MCF 10A (cell line): ENCODE results near the gene TMIGD2. TPM values are rescaled to one million over a fixed set of nuclear protein-coding genes. Genes with fewer than 3 reads are reported as not detected.
"Not testable (repeated sequence)": the region's sequence is repeated elsewhere in the genome, so short reads cannot be mapped to it uniquely, and the experiment has no call there.

ENCODE experiments used
- BruUV-seq: library from RNA; stranded (reverse); fragments of 400-500 nt; replicated peaks from 2 replicates; lab custom pipeline; 2021; lab: Mats Ljungman, UMichigan
- CTCF ChIA-PET: fragments of 300-600 bp; sonication (Branson Sonifier 250); formaldehyde crosslinking; extraction: SDS; loops from one replicate; lab custom pipeline; 2021; ENCODE audit warnings: antibody characterized with exemption, inconsistent platforms; lab: Yijun Ruan, JAX
- POLR2A ChIA-PET: fragments of 300-600, 350-650 bp; sonication (Branson Sonifier 250); formaldehyde crosslinking; extraction: SDS; loops from one replicate; lab custom pipeline; 2020; ENCODE audit warnings: antibody characterized with exemption, inconsistent platforms; lab: Yijun Ruan, JAX
- DNase-seq: peaks from one replicate; pipeline ENCODE4 v3.0.0-alpha.2; 2018; ENCODE audit not compliant: unreplicated experiment
- H3K27ac Mint-ChIP-seq: one replicate; pipeline ENCODE4 v1.8.0; 2022; ENCODE audit warnings: mild to moderate bottlenecking, low read depth, mixed read lengths; ENCODE audit not compliant: unreplicated experiment
- H3K27me3 Mint-ChIP-seq: one replicate; pipeline ENCODE4 v1.8.0; 2022; ENCODE audit warnings: mixed read lengths; ENCODE audit not compliant: insufficient read depth, unreplicated experiment
- H3K36me3 Mint-ChIP-seq: one replicate; pipeline ENCODE4 v1.8.0; 2022; ENCODE audit warnings: mild to moderate bottlenecking, moderate library complexity, mixed read lengths; ENCODE audit not compliant: insufficient read depth, unreplicated experiment
- H3K4me1 Mint-ChIP-seq: one replicate; pipeline ENCODE4 v1.8.0; 2022; ENCODE audit warnings: mixed read lengths; ENCODE audit not compliant: insufficient read depth, unreplicated experiment
- H3K4me3 Mint-ChIP-seq: one replicate; pipeline ENCODE4 v1.8.0; 2022; ENCODE audit warnings: mild to moderate bottlenecking, moderate library complexity, mixed read lengths; ENCODE audit not compliant: unreplicated experiment
- H3K9me3 Mint-ChIP-seq: one replicate; pipeline ENCODE4 v1.8.0; 2022; ENCODE audit warnings: mixed read lengths; ENCODE audit not compliant: unreplicated experiment
- intact Hi-C: fragments of 100-400 bp; cut with micrococcal nuclease; formaldehyde crosslinking; loops from 2 replicates; pipeline ENCODE4 v1.14.1; 2022
- total RNA-seq: library from RNA; stranded (reverse); gene quantifications from 2 replicates; pipeline ENCODE4 v1.2.3, GENCODE V29; 2022
- TF ChIP-seq, protein P1 (sequence below): fragments of 200-600 bp; IDR thresholded peaks from one replicate; pipeline ENCODE4 v1.8.0; 2022; ENCODE audit warnings: antibody characterized with exemption, mild to moderate bottlenecking; ENCODE audit not compliant: unreplicated experiment

TMIGD2 gene
- total RNA-seq, 1 experiment from 2014 or later: not detected

DNA sequence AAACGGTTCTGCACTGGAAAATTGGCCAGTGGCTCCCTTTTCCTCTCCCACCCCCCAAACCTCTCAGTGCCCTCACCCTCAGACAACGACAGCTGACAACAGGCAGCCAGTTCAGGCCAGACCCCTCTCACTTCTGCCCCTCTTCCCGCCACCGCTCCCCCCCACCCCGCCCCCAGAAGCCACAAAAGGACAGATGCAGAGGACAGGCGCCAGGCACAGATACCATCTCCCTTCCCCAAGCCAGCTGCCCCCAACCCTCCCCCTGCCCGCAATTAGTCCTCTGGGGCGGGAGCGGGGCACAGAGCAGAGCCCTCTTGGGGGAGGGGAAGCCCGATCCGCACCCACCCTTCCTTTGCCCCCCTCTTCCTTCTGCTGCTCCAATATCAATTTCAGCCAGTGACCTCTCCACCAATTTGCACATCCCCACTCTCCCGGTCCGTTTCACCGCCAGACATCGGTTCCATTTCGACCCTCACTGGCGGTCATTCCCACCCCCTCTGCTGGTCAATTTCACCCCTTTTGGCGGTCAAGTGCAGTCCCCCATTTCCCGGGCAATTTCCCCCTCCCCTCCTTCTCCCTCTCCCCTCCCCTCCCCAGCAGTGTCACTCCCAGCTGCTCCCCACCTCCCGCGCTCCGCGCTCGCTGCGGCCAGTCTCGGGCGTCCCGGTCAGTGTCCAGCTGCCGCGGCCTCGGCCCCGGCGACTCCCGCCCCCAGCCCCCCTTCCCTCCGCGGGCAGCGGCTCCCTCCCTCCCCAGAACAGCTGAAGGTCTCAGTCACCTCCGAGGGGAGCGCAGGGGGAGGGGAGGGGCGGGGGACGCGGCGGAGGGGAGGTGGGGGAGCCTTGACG, 23.5 kb downstream of the TMIGD2 start, which contains the start of gene SHD:
TSS of gene SHD (plus strand) at position 848 of the 848 bp plus-strand sequence. CDS start 798 bp downstream, outside the sequence.
- Mint-ChIP-seq H3K27ac (no peak within 1 kb of the TSS), H3K36me3 (no peaks in the 10 kb centered on the region), H3K4me3 (no peak within 1 kb of the TSS), H3K4me1 (no peaks in the 10 kb centered on the region), H3K9me3 (no peaks in the 10 kb centered on the region), H3K27me3 (peaks cover 17% of the 10 kb centered on the region)
- CTCF ChIA-PET: interaction anchor here (0.7 kb wide), 1 partner anchor 61 kb away, joined by 3 read pairs; no protein-coding TSS in a partner anchor
- no TSS peak for BruUV-seq
- intact Hi-C loops: no loop called here
- DNase-seq: no peak
- TF ChIP-seq, protein P1, sequence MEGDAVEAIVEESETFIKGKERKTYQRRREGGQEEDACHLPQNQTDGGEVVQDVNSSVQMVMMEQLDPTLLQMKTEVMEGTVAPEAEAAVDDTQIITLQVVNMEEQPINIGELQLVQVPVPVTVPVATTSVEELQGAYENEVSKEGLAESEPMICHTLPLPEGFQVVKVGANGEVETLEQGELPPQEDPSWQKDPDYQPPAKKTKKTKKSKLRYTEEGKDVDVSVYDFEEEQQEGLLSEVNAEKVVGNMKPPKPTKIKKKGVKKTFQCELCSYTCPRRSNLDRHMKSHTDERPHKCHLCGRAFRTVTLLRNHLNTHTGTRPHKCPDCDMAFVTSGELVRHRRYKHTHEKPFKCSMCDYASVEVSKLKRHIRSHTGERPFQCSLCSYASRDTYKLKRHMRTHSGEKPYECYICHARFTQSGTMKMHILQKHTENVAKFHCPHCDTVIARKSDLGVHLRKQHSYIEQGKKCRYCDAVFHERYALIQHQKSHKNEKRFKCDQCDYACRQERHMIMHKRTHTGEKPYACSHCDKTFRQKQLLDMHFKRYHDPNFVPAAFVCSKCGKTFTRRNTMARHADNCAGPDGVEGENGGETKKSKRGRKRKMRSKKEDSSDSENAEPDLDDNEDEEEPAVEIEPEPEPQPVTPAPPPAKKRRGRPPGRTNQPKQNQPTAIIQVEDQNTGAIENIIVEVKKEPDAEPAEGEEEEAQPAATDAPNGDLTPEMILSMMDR: no peak
- POLR2A ChIA-PET: interaction anchor here (0.5 kb wide), 1 partner anchor 43 kb away, joined by 4 read pairs; no protein-coding TSS in a partner anchor

DNA sequence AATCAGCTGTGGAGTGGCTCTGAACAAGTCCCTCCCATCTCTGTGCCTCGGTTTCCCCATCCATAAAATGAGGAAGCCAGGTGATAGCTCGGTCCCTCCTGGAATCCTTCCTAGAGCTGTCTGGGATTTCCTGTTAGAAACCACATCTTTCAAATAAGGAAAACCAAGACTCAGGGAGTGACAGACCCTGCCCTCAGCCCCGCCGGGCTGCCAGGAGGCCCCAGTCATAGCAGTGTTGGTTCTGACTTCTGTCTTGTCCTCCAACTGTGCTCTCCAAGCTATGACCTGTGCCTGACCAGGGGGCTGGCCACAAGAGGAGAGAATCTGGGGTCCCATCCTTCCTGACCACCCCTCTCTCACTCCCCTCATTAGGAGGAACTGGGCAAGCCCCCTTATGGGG, 24.2 kb downstream of the TMIGD2 start:
- POLR2A ChIA-PET: interaction anchor here (0.5 kb wide), 1 partner anchor 44 kb away, joined by 4 read pairs; no protein-coding TSS in a partner anchor
- Mint-ChIP-seq H3K36me3 (no peaks in the 10 kb centered on the region), H3K27ac (no peak overlapping the region), H3K4me3 (no peak overlapping the region), H3K4me1 (no peaks in the 10 kb centered on the region), H3K9me3 (no peaks in the 10 kb centered on the region), H3K27me3 (peaks cover 17% of the 10 kb centered on the region)
- intact Hi-C loops: no loop called here
- TF ChIP-seq, protein P1: no peak
- BruUV-seq: no TSS peak
- DNase-seq: no peak
- CTCF ChIA-PET: interaction anchor here (1.2 kb wide), 2 partner anchors 11 to 60 kb away, joined by 3 to 4 read pairs; partner anchors contain the start of gene STAP2

DNA sequence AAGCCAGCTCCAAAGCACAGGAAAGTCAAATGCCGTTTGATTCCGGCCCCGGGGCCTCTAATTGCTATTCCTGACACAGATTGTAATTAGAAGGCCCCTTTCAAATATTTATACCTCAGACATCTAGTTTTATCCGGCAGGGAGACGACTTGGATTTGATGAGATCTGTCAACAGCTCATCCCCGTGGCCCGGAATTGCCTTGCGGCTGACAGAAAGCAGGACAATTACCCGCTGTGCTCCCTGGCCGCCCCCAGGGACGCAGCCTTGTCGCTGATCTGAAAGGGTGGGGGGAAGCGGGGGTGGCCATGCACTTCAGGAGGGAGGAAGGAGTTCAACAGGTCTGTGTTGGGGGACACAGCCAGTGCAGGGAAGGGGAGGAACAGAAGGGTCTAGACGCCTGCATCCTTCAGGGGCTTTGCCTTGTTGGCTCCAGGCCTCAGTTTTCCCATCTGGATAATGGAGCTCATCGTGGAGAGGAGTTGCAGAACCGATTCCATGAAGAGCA, 24.9 kb downstream of the TMIGD2 start:
- Mint-ChIP-seq H3K9me3 (no peaks in the 10 kb centered on the region), H3K4me3 (no peak overlapping the region), H3K27me3 (peaks cover 17% of the 10 kb centered on the region), H3K36me3 (no peaks in the 10 kb centered on the region), H3K27ac (no peak overlapping the region), H3K4me1 (no peaks in the 10 kb centered on the region)
- ChIA-PET CTCF (interaction anchor here (1.2 to 1.4 kb wide), 3 partner anchors 10 to 61 kb away, joined by 3 to 7 read pairs (median 4); partner anchors contain the start of gene STAP2), POLR2A (interaction anchor here (0.7 kb wide), 1 partner anchor 127 kb away, joined by 3 read pairs; no protein-coding TSS in a partner anchor)
- BruUV-seq: no TSS peak
- TF ChIP-seq, protein P1: no peak
- no peak for DNase-seq
- intact Hi-C loops: no loop called here

DNA sequence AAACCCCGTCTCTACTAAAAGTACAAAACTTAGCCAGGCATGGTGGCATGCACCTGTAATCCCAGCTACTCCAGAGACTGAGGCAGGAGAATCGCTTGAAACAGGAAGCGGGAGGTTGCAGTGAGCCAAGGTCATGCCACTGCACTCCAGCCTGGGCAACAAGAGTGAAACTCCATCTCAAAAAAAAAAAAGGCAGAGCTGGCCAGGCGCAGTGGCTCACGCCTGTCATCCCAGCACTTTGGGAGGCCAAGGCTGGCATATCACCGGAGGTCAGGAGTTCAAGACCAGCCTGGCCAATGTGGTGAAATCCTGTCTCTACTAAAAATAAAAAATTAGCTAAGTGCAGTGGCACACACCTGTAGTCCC, 27.9 kb downstream of the TMIGD2 start:
- H3K4me1 Mint-ChIP-seq, BruUV-seq, H3K4me3 Mint-ChIP-seq, intact Hi-C loops, H3K27me3 Mint-ChIP-seq, DNase-seq, H3K27ac Mint-ChIP-seq, H3K9me3 Mint-ChIP-seq: not testable (repeated sequence)
- CTCF ChIA-PET: interaction anchor here (0.6 to 0.8 kb wide), 3 partner anchors 14 to 133 kb away, joined by 3 to 4 read pairs (median 3); no protein-coding TSS in a partner anchor
- POLR2A ChIA-PET: interaction anchor here (0.9 kb wide), 1 partner anchor 127 kb away, joined by 3 read pairs; no protein-coding TSS in a partner anchor
- peaks cover 11% of the 10 kb centered on the region for H3K36me3 Mint-ChIP-seq
